GM15510 (cell line): ENCODE results near the gene PGM2L1.

Source experiments
- POLR2A ChIP-seq: IDR thresholded peaks from 3 replicates; pipeline ENCODE4 v1.6.1; 2011; ENCODE audit warnings: borderline replicate concordance; ENCODE audit not compliant: insufficient read length; ENCODE audit errors: extremely low read depth

Gene PGM2L1

DNA sequence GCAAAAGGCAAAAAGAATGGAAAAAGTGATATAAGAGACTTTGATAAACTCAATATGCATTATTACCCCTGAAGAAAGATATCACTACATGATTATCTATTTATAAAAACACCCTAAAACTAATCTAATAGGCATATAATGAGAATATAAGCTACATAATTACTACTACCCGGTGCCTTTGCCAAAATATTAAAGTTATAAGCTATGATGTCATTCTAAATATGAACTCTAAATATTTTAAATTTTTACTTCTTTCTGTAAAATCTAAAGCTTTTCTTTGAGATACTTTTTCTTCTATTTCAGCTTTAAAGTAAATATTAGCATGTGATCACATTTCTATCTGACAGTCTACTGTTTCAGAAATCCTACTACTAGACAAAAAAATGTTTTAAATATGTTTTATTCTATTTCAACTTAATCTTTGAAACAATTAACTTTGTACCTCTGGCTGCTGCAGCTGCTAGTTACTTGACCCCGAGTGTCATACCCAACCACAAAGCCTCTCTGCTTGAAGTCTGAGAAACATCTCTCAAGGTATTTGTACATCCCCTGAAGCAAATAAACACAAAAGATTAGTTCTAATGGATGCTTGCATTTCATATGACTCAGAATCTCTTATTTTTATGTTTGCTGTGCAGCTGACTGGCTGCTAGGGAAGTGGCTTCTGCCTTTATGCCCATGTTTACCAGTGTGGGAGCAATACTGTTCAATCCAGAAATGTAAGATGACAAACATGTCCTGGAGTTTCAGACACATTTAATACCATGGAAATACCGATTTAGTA lies 26.8 kb downstream of the PGM2L1 start:
- no peak for TF ChIP-seq POLR2A

DNA sequence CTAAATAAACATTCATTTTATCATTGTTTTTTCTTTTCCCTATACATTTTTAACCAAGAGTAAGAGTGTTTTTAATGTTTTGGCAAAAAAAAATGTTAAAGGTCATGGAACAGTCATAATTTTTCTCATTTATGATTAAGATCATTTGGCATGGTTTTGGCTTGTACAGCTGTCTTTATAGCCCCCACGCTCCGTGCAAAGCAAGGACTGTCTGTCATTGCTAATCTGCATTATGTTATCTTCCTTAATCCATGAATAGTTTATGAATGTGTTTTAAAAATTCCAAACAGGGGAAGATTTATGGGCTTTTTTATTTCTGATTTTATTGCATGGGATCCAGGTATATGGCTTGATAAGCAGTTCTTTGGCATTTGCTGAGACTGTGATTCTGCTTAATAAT lies 28.1 kb downstream of the PGM2L1 start:
- TF ChIP-seq POLR2A, result no peak

DNA sequence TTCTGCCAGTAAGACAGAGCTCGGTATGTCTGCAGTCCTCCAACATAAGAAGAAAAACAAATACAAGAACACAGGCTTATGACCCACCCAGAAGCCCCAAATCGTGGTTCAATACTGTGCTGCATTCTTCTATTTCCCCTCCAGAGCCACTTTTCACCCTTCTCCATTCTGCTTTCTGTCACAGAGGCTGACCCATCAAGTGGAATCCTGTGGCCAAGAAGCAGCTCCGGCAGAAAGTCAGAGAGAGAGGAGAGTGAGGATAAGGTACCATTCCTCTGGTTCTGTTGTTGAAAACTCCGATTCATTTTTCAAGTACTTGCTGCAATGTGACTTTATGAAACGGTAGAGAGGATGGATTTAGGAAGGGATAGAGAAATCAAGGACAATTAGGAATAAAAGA lies 30.4 kb downstream of the PGM2L1 start:
- TF ChIP-seq POLR2A, result no peak

DNA sequence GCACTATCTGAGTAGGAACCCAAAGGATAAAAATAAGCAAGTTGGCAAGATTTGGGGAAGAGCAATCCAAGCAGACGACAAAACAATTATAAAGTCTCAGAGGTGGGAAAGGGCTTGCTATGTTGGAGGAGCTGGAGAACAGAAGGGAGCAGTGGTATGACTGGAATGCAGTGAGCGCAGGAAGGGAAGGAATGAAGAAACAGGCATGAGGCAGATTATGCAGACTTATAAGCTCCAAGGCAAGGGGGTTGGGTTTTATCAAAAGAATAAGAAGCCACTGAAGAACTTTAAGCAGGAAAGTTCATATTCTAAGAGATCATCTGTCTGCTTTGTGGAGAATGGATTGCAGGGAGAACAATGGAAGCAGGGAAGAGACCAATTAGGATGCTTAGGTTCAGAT lies 31.7 kb downstream of the PGM2L1 start:
- TF ChIP-seq POLR2A, result no peak

DNA sequence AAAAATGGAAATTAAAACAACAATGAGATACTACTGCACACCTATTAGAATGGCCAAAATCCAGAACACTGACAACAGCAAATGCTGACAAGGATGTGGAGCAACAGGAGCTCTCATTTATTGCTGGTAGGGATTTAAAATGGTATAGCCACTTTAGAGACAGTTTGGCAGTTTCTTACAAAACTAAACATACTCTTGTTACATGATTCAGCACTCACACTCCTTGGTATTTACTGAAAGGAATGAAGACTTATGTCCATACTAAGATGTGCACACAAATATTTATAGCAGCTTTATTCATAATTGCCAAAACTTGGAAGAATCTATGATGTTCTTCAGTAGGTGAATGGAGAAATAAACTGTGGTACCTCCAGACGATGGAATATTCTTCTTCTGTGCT lies 40.8 kb downstream of the PGM2L1 start:
- no peak for TF ChIP-seq POLR2A

DNA sequence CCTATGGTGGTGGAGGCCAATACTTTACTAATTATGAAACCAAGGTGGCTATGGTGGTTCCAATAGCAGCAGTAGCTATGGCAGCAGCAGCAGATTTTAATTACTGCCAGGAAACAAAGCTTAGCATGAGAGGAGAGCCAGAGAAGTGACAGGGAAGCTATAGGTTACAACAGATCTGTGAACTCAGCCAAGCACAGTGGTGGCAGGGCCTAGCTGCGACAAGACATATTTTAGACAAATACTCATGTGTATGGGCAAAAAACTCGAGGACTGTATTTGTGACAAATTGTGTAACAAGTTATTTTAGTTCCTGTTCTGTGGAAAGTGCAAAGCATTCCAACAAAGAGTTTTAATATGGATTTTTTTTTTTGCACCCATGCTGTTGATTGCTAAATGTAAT lies 42.6 kb downstream of the PGM2L1 start:
- no peak for TF ChIP-seq POLR2A

DNA sequence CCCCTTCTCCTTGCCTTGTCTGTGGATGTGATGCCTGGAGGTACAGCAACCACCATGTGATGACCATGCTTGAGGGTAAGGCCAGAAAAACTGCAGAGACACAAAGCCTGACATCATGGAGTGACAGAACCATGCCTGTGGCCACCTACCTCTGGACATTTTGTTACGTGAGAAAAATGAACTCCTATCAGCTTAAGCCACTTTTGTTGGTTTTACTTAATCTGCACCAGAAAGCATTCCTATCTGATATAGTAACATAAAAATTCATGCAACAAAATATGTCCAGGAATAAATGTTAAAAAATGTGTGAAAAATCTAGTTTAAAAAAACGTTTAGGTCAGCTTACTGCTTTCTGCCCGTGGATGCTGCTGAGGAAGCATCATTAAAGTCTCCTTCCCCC lies 44.2 kb downstream of the PGM2L1 start:
- no peak for TF ChIP-seq POLR2A

DNA sequence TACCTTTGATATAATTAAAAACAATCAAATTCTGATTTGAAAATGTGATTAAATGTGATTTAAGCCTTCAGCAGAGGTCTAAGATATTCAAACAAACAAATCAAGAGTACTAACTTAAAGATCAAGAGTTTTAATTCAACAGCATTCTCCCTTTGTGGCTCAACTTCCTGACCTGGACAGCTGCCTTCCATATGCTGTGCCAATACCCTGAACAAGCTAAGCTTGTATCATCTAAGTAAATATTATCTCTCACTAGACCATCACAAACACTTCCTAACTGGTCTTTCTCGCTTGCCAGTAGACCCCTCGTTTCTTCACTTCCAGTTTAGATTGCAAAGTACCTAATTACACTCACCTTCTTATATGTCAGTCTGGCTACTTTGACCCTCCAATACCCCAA lies 50.9 kb downstream of the PGM2L1 start:
- no peak for TF ChIP-seq POLR2A

DNA sequence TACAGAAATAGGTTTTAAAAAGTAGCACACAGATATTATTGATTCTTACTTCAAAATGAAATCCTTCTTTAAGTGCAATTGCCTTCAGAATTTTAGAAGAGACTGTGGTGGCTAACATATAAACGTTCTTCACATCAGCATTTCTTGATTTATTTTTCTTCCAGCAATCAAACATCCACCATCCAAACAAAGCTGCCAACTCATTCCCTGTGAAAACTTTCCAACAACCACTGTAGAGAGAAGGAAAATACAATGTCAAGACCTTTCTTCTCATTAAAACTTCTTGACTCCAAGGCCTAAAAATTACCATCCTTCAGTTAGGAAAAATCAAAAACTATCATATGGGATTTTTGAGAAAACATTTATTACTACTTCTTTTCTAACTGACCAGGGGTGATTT lies 52.8 kb downstream of the PGM2L1 start:
- TF ChIP-seq POLR2A, result no peak

DNA sequence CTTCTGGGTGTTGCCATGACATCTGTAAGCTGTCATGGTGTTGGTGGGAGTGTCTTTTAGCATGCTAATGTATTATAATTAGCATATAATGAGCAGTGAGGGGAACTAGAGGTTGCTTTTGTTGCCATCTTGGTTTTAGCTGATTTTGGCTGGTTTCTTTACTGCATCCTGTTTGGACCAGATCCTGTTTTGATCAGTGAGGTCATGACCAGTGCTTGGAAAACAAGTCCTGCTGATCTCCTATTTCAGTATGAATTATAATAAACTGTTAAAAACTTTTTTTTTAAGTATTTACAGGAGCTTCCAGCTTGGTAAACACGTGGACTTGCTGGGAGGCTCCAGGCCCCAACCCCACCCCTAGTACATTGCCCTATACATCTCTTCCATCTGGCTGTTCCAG lies 56.3 kb downstream of the PGM2L1 start:
- no peak for TF ChIP-seq POLR2A

DNA sequence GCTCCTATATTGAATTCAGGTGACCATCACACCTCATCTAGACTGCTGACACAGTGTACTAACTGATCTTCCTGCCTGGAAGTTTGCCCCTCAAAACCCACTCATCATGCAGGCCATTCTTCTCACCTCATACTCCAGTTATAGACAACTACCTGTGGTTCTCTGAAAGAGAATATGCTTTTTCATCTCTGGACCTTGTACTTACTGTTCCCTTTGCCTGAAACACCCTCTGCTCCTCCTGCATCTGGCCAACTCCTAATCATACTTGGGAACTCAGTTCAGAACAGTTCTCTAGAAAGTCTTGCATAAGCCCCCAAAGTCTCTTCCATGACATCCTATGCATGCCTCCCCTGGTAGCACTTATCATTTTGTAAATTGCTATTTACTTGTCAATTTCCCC lies 58.6 kb downstream of the PGM2L1 start:
- TF ChIP-seq POLR2A, result no peak

DNA sequence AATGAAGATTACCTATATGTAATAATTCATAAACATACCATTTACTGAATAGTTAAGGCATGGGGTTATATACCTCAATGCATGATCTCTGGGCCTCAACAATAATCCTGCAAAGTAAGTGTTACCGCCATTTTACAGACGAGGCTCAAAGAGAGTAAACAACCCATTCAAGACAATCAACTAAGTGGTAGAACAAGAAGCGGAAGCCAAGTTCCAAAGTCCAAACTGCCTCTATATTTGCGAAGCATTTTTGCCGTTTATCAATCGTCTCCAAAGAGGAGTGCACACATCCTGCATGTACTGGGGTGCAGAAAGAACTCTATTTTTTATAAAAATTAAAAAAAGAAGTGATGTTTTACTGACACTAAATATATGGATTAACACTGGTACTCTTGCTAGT lies 59.3 kb downstream of the PGM2L1 start:
- TF ChIP-seq POLR2A, result no peak

DNA sequence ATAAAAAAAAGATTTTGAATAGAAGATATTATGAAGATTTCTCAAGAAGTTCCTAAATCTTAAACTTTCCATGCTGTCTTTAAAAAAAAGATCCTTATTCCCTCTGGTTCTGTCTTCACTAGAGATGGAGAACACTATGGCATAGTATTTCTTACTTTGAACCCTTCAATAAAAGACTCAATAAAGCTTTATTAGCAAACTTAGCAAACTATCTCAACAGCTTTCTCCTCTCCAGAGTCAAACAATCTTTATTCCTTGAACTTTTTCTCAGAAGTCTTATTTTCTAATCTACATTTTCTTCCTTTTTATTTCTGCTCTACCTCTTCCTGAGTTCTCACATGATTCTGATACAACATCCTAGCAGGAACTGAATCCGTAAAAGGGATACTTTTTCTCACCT lies 65.0 kb downstream of the PGM2L1 start:
- no peak for TF ChIP-seq POLR2A

DNA sequence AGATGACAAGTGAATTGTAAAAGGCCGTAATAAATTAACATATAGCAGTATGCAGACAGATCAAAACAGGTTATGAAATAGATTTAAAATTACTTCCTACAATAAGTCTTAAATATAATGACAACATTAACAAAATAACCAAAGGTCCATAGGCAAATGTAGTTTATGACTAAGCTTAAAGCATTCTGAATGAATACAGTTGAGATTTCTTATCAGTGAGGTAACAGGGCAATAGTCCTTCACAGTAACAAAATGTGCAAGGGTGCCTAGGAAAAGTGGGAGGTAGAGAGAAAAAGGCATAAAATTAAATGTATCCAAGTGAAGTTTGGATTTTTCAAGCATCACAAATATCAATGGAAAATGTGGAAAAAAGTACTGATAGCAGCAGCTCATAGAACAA lies 65.9 kb downstream of the PGM2L1 start:
- no peak for TF ChIP-seq POLR2A

DNA sequence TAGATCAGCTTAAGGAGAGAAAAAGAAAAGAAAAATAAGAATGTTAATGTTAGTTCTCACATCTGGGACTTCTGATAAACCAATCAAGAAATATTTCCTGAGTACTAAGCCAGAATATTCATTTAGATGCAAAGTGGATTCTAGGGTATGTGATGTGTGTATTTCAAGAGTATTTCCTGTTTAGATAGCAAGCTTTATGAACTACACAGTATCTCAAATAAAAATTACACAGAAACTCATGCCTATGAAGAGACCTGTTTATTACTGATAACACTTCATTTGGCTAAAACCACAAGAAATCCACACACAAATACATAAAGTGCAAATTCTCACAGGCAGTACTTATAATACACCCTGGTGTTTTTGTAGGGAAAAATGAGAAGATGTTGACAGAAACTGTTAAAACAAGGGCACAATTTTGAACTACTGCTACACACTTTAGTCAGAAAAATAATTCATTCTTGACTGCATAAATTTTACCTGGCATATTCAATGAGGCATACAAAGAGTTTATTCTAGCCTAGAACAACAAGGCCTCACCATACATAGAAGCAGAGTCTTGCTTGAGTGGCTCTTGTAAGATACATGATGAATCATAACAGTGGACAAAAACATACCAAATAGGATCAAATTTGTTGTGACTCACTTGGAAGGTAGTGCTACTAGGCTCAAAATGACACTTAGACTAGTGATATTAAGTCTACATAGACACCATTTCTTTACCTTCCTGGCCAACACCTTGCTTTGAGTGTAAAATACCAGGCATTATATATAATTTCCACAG lies 68.0 kb downstream of the PGM2L1 start:
- TF ChIP-seq POLR2A, result no peak

DNA sequence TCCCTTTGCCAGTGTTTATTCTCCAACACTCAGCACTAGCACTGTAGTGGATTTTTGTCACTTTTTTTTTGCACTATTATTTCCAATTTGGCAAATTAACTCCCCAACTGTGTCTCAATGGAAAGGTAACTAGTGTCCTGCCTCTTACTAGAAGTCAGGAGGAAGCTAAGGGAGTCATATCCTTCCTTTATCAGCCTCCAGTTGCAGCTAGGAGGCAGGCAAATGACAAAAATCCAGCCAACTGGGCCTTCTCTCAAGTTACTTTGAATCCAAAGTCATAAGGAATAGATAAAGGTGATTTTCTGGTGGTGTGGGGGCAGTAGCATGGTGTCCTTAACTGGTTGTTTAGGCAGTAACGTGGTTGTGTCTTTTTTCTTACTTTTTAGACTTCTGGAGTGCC lies 71.2 kb downstream of the PGM2L1 start:
- no peak for TF ChIP-seq POLR2A

DNA sequence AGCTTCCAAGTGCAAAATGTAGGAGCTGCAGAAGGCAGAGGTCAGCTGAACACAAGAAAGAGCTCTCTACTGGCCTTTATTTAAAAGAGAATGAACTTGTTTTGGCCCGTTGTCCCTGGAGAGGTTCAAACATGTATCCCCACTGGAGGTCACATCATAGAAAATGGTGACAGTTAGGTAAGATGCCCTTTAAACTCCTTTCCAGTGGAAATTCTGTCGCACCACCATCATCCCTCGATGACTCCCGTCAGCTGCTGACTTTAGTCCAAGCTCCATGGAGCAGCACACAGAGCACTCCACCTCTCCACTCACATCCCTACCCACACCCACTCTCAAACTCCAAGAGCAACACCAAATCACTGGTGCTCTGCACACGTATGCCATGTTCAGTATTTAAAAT lies 71.6 kb downstream of the PGM2L1 start:
- no peak for TF ChIP-seq POLR2A
